GM18868 (cell line): ENCODE measurements around the gene SCN8A.

Experiments used
- ATAC-seq: cut with Tn5 transposase; IDR thresholded peaks from one replicate; pipeline ENCODE4 v1.9.1; 2021; ENCODE audit warnings: mild to moderate bottlenecking, moderate library complexity; ENCODE audit not compliant: unreplicated experiment

Gene SCN8A

DNA sequence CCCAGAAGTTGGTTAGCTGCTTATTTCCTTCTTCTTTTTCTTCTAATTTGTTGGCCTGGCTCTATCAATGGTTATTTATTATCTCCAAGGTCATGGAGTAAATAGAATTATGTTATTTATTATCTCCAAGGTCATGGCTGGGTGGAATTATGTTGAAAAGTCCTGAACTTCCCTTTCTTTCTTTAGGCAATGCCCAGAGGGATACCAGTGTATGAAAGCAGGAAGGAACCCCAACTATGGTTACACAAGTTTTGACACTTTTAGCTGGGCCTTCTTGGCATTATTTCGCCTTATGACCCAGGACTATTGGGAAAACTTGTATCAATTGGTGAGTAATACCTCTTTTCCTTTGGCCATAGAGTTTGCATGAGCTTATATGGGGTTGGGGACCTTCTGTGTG, 111.6 kb downstream of the SCN8A start:
- no peak for ATAC-seq

DNA sequence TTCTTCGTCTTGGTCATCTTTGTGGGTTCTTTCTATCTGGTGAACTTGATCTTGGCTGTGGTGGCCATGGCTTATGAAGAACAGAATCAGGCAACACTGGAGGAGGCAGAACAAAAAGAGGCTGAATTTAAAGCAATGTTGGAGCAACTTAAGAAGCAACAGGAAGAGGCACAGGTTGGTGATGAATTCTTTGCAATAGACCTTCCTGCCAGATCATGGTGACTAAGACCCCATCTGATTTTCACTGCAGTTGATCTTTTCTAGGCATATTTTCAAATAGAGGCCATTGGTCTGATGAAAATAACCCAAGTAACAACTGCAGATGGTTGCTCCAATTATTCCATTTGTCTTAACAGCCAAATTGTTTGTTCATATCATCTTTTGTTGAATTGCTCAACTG, 114.4 kb downstream of the SCN8A start:
- ATAC-seq: no peak

DNA sequence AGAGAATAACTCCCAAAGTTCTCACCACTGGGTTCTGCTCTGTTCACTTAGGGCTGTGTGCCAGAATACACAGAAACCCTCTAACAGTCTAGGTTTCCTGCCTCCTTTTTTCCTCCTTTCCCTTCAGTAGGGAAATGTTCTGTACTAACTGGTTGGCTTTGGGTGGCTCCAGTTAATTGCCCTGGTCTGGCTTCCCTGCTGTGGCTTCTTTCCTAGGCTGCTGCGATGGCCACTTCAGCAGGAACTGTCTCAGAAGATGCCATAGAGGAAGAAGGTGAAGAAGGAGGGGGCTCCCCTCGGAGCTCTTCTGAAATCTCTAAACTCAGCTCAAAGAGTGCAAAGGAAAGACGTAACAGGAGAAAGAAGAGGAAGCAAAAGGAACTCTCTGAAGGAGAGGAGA, 115.2 kb downstream of the SCN8A start:
- no peak for ATAC-seq

GRCh38 chr12:51714666-51715065, 123.6 kb downstream of the SCN8A start:
- no peak for ATAC-seq

- no peak for ATAC-seq
These were observed 126.4 kb downstream of the SCN8A start for GRCh38 chr12:51717326-51717925.

DNA sequence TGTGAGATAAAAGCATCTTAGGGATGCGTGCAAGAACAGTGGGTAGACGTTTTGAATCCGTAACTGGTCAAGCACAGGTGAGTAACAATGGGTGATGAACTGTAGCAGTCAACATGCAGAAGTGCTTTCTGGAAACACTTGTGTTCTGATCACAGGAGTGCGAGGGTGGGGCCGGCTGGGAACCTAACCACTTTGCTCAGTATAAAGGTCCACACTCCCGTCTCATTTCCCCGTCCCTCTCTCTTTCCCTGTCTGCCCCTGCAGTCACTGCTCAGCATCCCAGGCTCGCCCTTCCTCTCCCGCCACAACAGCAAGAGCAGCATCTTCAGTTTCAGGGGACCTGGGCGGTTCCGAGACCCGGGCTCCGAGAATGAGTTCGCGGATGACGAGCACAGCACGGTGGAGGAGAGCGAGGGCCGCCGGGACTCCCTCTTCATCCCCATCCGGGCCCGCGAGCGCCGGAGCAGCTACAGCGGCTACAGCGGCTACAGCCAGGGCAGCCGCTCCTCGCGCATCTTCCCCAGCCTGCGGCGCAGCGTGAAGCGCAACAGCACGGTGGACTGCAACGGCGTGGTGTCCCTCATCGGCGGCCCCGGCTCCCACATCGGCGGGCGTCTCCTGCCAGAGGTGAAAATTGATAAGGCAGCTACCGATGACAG, 130.4 kb downstream of the SCN8A start:
- no peak for ATAC-seq

DNA sequence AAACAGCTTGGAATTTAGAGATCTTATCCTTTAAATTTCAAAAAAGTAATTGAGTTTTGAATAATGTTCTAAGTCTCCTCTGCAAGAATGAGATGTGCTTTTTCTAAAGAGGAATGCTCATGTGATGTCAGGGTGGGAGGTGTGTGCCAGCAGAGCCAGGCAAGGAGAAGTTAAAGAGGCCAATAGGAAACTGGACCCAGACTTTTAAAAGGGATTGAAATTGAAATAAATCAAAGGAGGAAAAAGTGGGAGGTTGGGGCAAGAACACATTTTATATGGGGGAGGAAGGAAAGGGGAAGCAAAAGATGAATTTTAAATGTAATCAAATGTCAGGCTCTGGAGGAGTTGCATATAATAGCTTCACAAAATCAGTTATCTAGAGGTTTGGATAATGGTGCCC, 131.4 kb downstream of the SCN8A start:
- ATAC-seq: no peak

DNA sequence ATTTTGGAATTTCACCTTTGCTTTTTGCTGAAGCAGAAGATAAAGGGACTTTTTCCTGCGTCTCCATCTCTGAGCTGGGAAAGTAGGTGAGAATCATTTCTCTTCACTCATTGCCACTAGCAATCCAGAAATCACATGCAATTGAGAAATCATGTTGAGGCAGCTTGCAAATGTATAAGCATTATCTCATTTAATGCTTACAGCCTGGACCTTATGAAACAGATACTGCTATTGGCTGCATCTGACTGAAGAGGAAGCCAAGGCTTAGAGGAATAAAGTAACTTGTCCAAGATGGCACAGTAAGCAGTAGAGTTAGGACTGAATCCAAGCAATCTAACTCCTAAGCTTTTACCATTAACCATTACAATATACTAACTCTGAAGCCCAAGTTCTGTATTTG, 135.1 kb downstream of the SCN8A start:
- ATAC-seq: no peak

DNA sequence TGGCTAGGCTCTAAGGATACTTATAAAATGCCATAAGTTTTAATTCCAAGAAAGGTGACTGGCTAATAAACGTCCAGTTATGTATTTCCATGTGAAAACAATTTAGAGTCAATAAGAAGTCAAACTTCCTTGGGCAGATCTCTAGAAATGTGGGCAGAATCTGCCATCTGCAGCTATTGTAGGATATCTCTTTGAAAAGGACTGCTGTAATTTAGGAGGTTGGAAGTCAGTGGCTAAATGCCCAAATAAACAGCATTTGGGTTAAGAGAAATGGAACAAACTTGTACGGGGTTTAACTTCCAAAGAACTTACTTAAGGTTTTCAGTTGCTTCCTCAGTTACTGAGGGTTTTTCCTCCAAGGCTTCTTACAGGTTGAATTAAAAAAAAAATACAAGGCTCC, 135.9 kb downstream of the SCN8A start:
- ATAC-seq: no peak

- no peak for ATAC-seq
These were observed 138.3 kb downstream of the SCN8A start for GRCh38 chr12:51729331-51729730.

DNA sequence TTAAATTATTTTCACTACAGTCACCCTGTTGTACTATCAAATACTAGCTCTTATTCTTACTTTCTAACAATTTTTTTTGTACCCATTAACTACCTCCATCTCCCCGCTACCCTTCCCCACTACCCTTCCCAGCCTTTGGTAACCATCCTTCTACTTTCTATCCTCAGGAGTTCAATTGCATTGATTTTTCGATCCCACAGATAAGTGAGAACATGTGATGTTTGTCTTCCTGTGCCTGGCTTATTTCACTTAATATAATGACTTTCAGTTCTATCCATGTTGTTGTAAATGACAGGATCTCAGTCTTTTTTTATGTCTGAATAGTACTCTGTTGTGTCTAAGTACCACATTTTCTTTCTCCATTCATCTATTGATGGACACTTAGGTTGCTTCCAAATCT, 139.7 kb downstream of the SCN8A start:
- no peak for ATAC-seq

DNA sequence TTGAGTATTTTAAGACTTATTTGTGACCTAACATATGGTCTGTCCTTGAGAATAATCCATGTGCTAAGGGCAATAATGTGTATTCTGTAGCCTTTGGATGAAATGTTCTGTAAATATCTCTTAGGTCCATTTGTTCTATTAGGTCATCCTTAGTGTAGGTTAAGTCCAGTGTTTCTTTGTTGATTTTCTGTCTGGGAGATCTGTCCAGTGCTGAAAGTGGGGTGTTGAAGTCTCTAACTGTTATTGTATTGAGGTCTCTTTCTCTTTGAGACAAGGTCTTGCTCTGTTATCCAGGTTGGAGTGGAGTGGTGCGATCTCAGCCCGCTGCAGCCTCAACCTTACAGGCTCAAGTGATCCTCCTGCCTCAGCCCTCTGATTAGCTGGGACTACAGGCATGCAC, 149.5 kb downstream of the SCN8A start:
- ATAC-seq: no peak

GRCh38 chr12:51744235-51744634, 153.2 kb downstream of the SCN8A start:
- no peak for ATAC-seq

DNA sequence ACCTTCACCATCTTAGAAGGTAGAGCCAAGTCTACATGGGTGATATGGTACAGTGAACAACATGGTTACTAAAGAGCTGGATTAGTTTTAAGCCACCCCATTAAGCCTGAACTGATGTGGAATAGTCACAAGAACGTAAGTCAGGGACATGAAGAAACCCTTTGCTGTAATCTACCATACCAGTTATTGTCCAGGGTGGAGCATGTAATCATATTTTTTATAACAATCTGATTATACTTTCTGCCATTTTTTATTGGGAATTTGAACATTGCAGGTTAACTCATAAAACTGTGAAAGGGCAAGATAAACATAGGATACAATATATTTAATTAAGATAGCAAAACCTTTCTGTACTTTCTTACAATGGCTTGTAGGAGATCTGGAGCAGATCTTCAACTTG, 153.9 kb downstream of the SCN8A start:
- no peak for ATAC-seq

DNA sequence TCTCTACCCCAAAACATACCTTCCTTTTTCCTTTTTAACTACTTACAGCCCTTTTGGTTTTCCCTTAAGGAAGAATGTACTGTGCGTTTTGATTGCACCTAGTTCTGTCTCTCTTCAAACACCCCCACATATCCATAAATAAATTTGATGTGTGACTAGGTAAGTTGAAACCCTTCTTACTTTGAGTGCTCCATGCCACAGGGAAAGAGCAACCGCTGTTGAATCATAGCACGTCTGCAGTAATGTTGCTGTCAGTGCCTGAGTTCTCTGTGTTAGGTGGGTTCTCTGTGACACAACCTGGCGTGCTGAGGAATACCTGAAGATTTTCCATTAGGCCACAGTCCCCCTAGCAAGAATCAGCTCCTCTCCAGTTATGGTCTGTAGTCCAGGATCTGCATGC, 155.4 kb downstream of the SCN8A start:
- ATAC-seq: no peak

DNA sequence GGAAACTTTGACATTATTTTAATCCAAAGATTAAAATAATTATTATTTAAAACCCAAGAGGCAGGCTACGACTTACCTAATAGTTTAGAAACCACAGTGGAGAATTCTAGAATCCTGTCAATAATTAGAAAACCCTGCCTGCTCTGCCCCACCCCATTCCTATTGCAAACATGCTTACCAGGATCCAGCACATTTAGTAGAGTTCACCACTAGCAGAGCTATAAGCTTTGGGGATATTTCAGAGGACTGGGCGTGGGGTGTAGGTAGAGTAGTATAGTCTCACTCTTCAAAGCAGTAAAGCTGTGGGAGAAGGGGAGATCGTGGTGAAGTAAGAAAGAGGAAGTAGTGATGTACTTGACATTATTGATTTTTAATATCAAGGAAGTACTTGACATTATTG, 157.2 kb downstream of the SCN8A start:
- no peak for ATAC-seq

- ATAC-seq: no peak
These were observed 158.4 kb downstream of the SCN8A start for GRCh38 chr12:51749206-51749985.

DNA sequence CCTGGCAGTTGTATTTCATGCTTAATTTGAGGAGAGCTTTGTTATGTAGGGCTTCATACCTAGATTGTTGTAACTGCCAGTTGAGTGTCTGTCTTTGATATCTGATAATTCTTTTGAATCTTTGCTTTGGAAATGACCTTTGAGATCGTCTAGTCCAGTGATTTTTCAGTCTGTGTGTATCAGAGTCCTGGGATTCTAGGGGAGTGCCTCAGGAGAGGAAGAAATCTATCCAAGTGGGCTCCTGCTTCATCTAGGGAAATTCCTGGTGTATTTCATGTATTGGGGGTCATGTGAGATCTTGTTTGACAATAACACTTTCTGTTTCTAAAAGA, 158.9 kb downstream of the SCN8A start:
- no peak for ATAC-seq

DNA sequence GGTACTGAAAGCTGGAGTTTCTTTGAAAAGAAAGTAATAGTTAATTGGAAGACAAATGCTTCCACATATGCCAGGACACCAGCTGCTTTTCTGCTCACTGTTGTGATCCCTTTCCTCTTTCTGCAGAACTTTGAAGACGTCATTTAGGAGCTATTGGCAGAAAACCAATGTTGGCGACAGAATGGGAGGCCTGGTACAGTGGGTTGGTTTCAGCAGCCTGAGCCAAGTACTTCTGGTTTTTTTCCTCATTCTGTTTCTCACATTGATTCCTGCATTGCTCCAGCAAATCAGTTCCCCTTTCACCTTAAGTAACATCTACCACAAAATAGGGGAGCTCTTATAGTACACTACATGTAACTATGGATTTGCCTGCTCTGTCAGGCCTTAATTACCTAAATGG, 160.6 kb downstream of the SCN8A start:
- ATAC-seq: no peak

DNA sequence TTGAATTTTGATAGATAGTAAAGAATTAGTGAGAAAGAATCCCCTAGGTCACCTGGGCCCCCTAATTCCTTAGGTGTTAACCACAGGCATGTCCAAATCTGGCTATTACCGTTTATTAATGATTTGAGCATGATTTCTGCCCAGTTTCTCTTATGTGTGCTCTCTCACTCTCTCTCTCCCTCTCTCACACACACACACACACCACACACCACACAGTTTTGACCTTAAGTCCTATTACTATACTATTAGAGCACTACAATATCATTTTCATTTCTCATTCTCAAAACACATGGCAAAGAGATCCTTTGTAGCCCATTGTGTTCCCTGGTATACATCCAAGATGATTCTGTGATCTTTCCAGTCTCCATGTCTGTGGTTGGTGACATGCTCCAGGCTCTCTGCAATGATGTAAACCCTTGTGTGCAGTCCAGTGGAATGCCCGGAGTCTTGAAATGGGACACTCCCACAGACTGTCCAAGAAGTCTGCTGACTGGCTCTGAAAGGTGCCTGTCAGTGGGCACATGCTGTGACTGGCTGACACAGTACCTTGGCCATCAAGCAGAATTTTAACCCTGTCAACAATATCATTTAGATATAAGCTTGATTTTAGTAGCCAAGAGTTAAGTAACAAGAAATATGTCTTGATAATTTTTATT, 161.3 kb downstream of the SCN8A start:
- no peak for ATAC-seq

- ATAC-seq: no peak
These were observed 163.1 kb downstream of the SCN8A start for GRCh38 chr12:51753980-51754675.
